Activated naive CD8-positive, alpha-beta T cell treated with anti-CD3 and anti-CD28 coated beads, Interleukin-2, amount 50 U/mL, for 24 hours (primary cell): ENCODE measurements around the gene COX14.
"Not testable (repeated sequence)": the region's sequence is repeated elsewhere in the genome, so short reads cannot be mapped to it uniquely, and the experiment has no call there.

Source experiments
- ATAC-seq: fragments of 150-1000 bp; cut with Tn5 transposase; one replicate; pipeline ENCODE4 v1.10.0; 2021
- DNase-seq: peaks from one replicate; pipeline ENCODE4 v3.0.0; 2021
- H3K27ac Mint-ChIP-seq: one replicate; pipeline ENCODE4 v1.8.0; 2021; ENCODE audit warnings: mild to moderate bottlenecking, mixed read lengths
- H3K27me3 Mint-ChIP-seq: one replicate; pipeline ENCODE4 v1.8.0; 2021; ENCODE audit warnings: mixed read lengths
- H3K36me3 Mint-ChIP-seq: one replicate; pipeline ENCODE4 v1.8.0; 2021; ENCODE audit warnings: low read depth, mixed read lengths
- H3K4me1 Mint-ChIP-seq: one replicate; pipeline ENCODE4 v1.8.0; 2021; ENCODE audit warnings: mixed read lengths
- H3K4me3 Mint-ChIP-seq: one replicate; pipeline ENCODE4 v1.8.0; 2021; ENCODE audit warnings: mild to moderate bottlenecking, moderate library complexity, mixed read lengths
- H3K9me3 Mint-ChIP-seq: one replicate; pipeline ENCODE4 v1.8.0; 2021; ENCODE audit warnings: mixed read lengths

COX14 gene

DNA sequence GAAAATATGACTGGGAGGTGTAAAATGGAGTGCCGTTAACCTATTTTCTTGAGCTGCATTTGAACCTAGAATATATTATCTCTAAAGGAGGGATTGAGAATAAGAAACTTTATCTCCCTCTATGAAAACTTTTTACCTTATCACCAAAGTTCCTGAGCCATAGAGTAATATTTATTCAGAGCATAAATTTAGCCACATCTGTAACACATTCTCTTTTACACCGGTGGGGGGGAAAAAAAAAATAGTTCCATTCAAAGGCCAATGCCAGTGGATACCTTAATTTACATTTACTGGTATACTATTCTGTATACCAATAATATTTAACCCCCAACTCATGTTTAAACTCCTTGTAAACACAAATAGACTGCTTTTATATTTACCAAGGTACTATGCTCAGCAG lies 33.4 kb downstream of the COX14 start:
- Mint-ChIP-seq H3K4me1 (peaks cover 13% of the 10 kb centered on the region), H3K27ac (no peak overlapping the region), H3K9me3 (no peaks in the 10 kb centered on the region), H3K4me3 (no peak overlapping the region), H3K36me3 (peaks cover 21% of the 10 kb centered on the region), H3K27me3 (no peaks in the 10 kb centered on the region)
- ATAC-seq, result no peak
- DNase-seq, result no peak

DNA sequence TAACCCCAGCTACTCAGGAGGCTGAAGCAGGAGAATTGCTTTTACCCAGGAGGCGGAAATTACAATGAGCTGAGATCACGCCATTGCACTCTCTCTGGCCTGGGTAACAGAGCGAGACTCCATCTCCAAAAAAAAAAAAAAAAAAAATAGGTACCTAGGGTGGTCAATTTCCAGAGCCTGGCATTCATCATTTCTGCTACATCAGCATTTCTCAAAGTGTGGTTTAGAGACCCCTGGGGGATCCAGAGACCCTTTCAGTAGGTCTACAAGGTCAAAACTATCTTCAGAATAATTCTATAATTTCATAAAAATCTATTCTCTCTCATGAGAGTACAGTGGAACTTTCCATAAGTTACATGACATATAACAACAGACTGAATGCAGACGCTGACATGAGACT lies 35.2 kb downstream of the COX14 start:
- Mint-ChIP-seq H3K27ac (no peak overlapping the region), H3K36me3 (peaks cover 12% of the 10 kb centered on the region), H3K27me3 (no peaks in the 10 kb centered on the region), H3K4me1 (peaks cover 25% of the 10 kb centered on the region), H3K4me3 (no peak overlapping the region), H3K9me3 (no peaks in the 10 kb centered on the region)
- ATAC-seq (no peak), DNase-seq (no peak)

DNA sequence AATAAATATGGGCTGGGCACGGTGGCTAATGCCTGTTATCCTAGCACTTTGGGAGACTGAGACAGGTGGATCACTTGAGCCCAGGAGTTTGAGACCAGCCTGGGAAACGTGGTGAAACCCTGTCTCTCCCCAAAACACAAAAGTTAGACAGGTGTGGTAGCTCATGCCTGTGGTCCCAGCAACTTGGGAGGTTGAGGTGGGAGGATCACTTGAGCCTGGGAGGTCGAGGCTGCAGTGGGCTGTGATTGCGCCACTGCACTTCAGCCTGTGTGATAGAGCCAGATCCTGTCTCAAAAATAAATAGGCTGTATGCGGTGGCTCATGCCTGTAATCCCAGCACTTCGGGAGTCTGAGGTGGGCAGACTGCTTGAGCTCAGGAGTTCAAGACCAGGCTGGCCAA lies 36.0 kb downstream of the COX14 start:
- H3K27ac Mint-ChIP-seq, H3K9me3 Mint-ChIP-seq, ATAC-seq, DNase-seq, H3K36me3 Mint-ChIP-seq, H3K27me3 Mint-ChIP-seq, H3K4me3 Mint-ChIP-seq: not testable (repeated sequence)
- peaks cover 25% of the 10 kb centered on the region for H3K4me1 Mint-ChIP-seq

DNA sequence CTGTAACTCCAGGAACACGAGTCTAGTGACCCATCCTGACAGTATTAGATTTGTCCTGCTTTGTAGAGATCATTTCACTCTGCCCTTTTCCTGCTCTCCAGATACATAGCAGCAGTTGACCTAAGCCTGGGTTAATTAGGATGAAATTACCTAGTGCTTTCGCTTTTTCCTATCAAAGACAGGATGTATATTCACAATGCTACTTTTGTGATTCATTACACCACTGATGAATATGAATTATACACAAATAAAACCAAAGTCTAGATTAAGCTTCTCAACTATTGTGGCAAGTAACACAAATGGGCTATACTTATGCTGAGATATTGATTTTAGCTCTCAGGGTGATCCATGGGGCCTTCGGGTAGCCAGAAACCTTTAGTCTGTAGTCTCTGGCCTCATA lies 37.3 kb downstream of the COX14 start:
- H3K27me3 Mint-ChIP-seq, result no peaks in the 10 kb centered on the region
- no peak for DNase-seq
- ATAC-seq, result peak; percentile 43
- H3K4me1 Mint-ChIP-seq, result peaks cover 25% of the 10 kb centered on the region
- peak overlapping the region; percentile 18 for H3K27ac Mint-ChIP-seq
- no peak overlapping the region for H3K4me3 Mint-ChIP-seq
- H3K9me3 Mint-ChIP-seq, result no peaks in the 10 kb centered on the region
- H3K36me3 Mint-ChIP-seq, result no peaks in the 10 kb centered on the region

DNA sequence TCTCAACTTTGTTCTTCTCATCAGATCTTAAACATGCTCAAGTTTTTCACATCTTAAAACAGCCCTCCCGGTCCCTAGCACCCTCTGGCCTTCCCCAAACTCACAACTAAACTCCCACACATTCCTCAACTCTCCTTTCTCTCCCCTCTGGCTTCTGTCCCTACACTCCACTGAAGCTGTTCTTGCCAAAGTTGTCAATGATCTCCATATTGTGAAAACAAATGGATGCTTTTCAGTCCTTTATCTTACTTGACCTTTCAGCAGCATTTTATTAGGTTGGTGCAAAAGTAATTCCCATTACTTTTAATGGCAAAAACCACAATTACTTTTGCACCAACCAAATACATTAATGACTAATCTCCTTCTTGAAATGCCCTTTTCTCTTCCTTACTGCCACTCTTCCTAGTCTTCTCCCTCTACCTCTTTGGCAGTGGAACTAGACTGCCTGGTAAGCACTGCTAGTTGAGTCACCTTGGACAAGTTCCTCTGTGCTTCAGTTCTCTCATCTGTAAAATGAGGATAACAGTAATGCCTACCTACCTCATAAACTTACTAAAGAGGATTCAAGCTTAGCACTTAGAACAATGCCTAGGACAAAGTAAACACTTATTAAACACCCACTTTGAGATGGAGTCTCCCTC lies 39.1 kb downstream of the COX14 start:
- H3K27ac Mint-ChIP-seq, result peak overlapping the region; percentile 37

DNA sequence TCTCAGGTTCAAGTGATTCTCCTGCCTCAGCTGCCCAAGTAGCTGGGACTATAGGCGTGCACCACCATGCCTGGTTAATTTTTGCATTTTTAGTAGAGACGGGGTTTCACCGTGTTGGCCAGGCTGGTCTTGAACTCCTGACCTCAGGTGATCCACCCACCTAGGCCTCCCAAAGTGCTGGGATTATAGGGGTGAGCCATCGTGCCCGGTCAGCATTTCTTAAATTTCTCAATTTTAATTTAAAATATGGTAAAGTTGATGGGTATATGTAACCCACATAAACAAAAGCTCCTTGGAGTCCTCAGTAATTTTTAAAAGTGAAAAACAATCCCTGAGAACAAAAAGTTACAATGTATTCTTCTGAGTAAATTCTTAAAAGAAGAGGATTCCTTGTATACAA lies 42.9 kb downstream of the COX14 start:
- peaks cover 33% of the 10 kb centered on the region for H3K4me1 Mint-ChIP-seq
- H3K36me3 Mint-ChIP-seq, result peaks cover 12% of the 10 kb centered on the region
- DNase-seq, H3K27me3 Mint-ChIP-seq, H3K9me3 Mint-ChIP-seq, H3K27ac Mint-ChIP-seq, H3K4me3 Mint-ChIP-seq, ATAC-seq: not testable (repeated sequence)

More for the DNA sequence above, 39.1 kb downstream of the COX14 start:
- Mint-ChIP-seq H3K4me3 (no peak overlapping the region), H3K4me1 (peaks cover 23% of the 10 kb centered on the region), H3K27me3 (no peaks in the 10 kb centered on the region), H3K9me3 (no peaks in the 10 kb centered on the region), H3K36me3 (no peaks in the 10 kb centered on the region)
- ATAC-seq (no peak), DNase-seq (no peak)

DNA sequence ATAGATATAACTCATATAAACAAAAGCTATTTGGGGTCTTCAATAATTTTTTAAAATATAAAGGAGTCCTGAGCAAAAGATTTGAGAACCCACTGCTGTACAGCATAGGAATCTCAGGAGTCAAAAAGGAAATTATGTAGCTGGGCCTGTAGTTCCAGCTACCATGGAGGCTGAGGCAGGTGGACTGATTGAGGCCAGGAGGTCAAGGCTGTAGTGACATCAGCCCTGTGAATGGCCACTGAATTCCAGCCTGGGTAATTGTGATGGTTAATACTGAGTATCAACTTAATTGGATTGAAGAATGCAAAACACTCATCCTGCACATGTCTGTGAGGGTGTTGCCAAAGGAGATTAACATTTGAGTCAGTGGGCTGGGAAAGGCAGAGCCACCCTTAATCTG lies 44.6 kb downstream of the COX14 start:
- no peak for DNase-seq
- H3K27ac Mint-ChIP-seq, result no peak overlapping the region
- H3K4me3 Mint-ChIP-seq, result no peak overlapping the region
- ATAC-seq, result no peak
- peaks cover 12% of the 10 kb centered on the region for H3K36me3 Mint-ChIP-seq
- H3K27me3 Mint-ChIP-seq, result no peaks in the 10 kb centered on the region
- H3K9me3 Mint-ChIP-seq, result no peaks in the 10 kb centered on the region
- peaks cover 25% of the 10 kb centered on the region for H3K4me1 Mint-ChIP-seq

DNA sequence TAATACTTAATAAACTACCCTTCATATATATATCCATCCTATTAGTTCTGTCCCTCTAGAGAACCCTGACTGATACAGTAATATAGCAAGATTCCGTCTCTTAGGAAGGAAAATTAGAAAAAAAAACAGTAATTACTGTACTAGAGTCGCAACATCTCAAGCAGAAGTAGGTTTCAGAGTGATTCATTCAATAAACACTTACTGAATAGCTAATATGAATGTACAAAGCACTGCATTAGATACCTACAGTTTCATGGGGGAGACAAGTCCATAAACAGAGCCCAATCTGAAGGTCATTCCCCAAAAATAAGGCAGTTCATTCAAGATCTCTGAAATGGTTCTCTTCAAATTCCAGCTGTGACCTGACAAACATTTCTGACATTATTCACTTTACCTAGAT lies 45.2 kb downstream of the COX14 start:
- no peak overlapping the region for H3K4me3 Mint-ChIP-seq
- H3K27ac Mint-ChIP-seq, result no peak overlapping the region
- ATAC-seq (no peak), DNase-seq (no peak)
- peaks cover 12% of the 10 kb centered on the region for H3K36me3 Mint-ChIP-seq
- H3K4me1 Mint-ChIP-seq, result peaks cover 25% of the 10 kb centered on the region
- H3K27me3 Mint-ChIP-seq, result no peaks in the 10 kb centered on the region
- no peaks in the 10 kb centered on the region for H3K9me3 Mint-ChIP-seq

DNA sequence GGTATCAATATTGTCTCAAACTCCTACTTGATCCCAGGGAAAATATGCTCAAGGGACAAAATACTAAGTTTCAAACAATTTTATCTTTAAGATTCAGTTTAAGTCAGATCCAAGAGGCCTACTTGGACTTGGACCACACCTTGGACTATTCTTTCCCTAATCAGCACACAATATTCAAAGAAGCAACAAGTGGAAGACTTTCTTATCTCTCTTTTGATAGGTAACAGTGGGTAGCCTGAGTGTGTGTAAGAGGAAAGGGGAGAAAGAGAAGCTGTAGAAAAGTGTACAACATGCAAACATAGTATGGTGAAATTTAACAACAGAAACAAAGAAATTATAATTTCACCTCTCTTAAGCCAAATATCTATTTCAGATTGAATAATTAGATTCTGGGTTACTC lies 48.6 kb downstream of the COX14 start:
- Mint-ChIP-seq H3K4me3 (no peak overlapping the region), H3K9me3 (no peaks in the 10 kb centered on the region), H3K4me1 (peaks cover 40% of the 10 kb centered on the region), H3K27ac (no peak overlapping the region), H3K36me3 (peaks cover 18% of the 10 kb centered on the region), H3K27me3 (no peaks in the 10 kb centered on the region)
- ATAC-seq (no peak), DNase-seq (no peak)

DNA sequence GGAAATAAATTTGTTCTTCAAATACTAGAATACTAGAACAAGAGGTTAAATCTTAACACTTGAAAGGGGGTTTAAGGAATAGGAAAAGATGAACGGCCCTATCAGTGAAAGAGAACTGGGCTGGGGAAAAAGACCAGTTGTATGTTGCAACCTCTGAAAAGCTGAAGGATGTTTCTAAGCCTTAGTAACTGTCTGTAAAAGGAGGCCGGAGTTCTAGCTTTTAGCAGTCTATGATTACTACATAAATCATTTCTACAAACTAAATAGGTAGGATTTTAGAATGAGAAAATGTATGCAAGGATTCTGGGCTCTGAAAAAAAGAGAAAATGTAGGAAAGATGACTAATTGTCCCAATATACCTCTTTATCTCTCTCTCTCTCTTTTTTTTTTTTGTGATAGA lies 50.2 kb downstream of the COX14 start:
- peaks cover 43% of the 10 kb centered on the region for H3K4me1 Mint-ChIP-seq
- no peak for DNase-seq

DNA sequence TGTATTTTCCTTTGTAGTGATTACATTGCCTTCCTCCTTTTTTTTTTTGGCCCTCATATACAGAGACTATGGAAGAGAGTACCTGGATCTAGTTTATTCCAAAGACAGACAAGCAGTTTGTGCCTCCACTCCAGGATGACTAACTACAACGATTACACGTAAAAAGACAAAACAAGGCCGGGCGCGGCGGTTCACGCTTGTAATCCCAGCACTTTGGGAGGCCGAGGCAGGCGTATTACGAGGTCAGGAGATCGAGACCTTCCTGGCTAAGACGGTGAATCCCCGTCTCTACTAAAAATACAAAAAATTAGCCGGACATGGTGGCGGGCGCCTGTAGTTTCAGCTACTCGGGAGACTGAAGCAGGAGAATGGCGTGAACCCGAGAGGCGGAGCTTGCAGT lies 52.9 kb downstream of the COX14 start:
- peaks cover 36% of the 10 kb centered on the region for H3K4me1 Mint-ChIP-seq
- DNase-seq (no peak), ATAC-seq (no peak)
- H3K27me3 Mint-ChIP-seq, result no peaks in the 10 kb centered on the region
- peak overlapping the region; percentile 86 for H3K4me3 Mint-ChIP-seq
- H3K9me3 Mint-ChIP-seq, result no peaks in the 10 kb centered on the region
- H3K36me3 Mint-ChIP-seq, result peaks cover 8% of the 10 kb centered on the region
- no peak overlapping the region for H3K27ac Mint-ChIP-seq

More for the DNA sequence above, 50.2 kb downstream of the COX14 start:
- Mint-ChIP-seq H3K36me3 (peaks cover 18% of the 10 kb centered on the region), H3K4me3 (no peak overlapping the region), H3K27me3 (no peaks in the 10 kb centered on the region), H3K27ac (no peak overlapping the region), H3K9me3 (no peaks in the 10 kb centered on the region)
- no peak for ATAC-seq

DNA sequence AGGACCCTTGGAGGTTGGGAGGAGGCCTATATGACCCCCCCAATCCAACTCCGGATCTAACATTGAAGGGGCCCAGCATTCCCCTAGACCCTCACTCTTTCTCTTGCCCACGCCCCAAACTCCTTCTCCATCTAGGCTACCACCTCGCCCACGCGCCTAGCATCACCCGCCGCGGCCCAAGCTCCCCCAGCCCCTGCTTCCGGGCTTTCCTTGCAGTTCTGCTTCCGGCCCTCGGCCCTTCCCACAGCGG lies 54.7 kb downstream of the COX14 start:
- H3K27ac Mint-ChIP-seq, result peak overlapping the region; percentile 81
- peak; percentile 76 for DNase-seq
- H3K27me3 Mint-ChIP-seq, result no peaks in the 10 kb centered on the region
- H3K4me3 Mint-ChIP-seq, result peak overlapping the region; percentile 86
- peak; percentile 34 for ATAC-seq
- peaks cover 31% of the 10 kb centered on the region for H3K4me1 Mint-ChIP-seq
- no peaks in the 10 kb centered on the region for H3K9me3 Mint-ChIP-seq
- H3K36me3 Mint-ChIP-seq, result peaks cover 8% of the 10 kb centered on the region

DNA sequence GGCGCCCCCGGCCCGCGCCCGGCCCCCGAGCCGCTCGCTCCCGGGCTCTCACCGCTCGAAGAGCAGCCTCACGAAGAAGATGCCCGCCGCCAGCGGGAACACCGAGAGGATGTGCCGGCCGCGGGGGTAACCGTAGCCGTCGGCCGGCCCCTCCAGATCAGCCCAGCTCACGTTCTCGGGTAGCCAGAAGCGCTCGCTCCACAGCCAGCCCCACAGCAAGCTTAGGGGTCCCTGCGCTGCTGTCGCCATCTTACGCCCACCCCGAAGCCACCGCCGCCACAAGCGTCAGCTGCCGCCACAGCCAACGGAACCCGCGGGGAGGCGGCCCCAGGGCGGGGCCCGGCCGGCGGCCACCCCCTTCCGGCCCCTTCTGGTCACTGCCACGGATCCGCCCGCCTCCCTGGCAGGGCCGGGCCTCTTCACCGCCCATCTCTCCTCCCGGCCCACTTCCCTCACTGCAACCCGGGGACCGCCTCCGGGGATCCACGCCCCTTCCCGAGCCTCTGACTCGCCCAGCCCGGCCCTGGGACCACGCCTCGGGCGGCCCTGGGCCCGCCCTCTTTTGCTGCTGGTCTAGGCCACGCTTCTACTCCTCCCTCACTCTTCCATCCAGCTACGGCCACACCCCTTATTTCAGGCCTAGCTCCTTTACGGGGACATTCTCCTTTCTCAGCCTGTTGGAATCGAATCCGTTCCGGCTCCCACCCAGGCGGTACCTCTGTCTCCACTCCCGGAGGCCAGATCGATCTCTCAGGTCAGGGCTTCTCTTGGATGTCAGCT lies 55.2 kb downstream of the COX14 start, which contains the start of gene CERS5:
Gene CERS5, minus strand, starts transcription at position 321 of the 780 bp plus-strand sequence. Its CDS starts 72 bp downstream, at position 249.
- Mint-ChIP-seq H3K27ac (peak within 1 kb of the TSS; percentile 81), H3K4me3 (peak within 1 kb of the TSS; percentile 86), H3K9me3 (no peaks in the 10 kb centered on the region), H3K4me1 (peaks cover 28% of the 10 kb centered on the region), H3K27me3 (no peaks in the 10 kb centered on the region), H3K36me3 (peaks cover 8% of the 10 kb centered on the region)
- ATAC-seq (peak; percentile 98), DNase-seq (peak; percentile 98)
